ENCODE data around the gene RSRC1.

DNA sequence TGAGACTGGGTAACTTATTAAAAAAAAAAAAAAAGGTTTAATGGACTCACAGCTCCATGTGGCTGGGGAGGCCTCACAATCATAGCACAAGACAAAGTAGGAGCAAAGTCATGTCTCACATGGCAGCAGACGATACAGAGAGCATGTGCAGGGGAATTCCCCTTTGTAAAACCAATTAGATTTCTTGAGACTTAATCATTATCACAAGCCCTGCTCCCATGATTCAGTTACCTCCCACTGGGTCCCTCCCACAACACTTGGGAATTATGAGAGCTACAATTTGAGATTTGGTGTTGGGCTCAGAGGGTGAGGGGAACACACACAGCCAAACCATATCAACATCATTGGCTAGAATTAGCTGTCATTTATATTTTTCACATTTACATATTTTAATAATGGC, 221.0 kb downstream of the RSRC1 start:
- TF ChIP-seq, protein P1, sequence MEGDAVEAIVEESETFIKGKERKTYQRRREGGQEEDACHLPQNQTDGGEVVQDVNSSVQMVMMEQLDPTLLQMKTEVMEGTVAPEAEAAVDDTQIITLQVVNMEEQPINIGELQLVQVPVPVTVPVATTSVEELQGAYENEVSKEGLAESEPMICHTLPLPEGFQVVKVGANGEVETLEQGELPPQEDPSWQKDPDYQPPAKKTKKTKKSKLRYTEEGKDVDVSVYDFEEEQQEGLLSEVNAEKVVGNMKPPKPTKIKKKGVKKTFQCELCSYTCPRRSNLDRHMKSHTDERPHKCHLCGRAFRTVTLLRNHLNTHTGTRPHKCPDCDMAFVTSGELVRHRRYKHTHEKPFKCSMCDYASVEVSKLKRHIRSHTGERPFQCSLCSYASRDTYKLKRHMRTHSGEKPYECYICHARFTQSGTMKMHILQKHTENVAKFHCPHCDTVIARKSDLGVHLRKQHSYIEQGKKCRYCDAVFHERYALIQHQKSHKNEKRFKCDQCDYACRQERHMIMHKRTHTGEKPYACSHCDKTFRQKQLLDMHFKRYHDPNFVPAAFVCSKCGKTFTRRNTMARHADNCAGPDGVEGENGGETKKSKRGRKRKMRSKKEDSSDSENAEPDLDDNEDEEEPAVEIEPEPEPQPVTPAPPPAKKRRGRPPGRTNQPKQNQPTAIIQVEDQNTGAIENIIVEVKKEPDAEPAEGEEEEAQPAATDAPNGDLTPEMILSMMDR (IDR thresholded peaks at IDR 0.05 in 4 of 5, conservative IDR thresholded peaks at IDR 0.05 in 1 of 5), result no peak
- TF ChIP-seq POLR2A (IDR thresholded peaks at IDR 0.05), result no peak

Data from gastrocnemius medialis (tissue), 4 donors.